HCT116 (cell line): Measurements from ENCODE around the gene ANKRD6.

ENCODE experiments used
- ATF3 ChIP-seq: IDR thresholded peaks from 2 replicates; pipeline ENCODE4 v1.6.1; 2012
- CTCF ChIP-seq, 3 experiments: fragments of 200-600 bp in 1 of 3; sonication (generic) in 1 of 3; IDR thresholded peaks in 2 of 3; conservative IDR thresholded peaks in 1 of 3; 2 replicates each; pipeline ENCODE4 v1.5.1; 2012 to 2017; ENCODE audit warnings: low read depth in 2 of 3, low read length in 2 of 3, antibody characterized with exemption in 1 of 3, borderline replicate concordance in 1 of 3, control low read depth in 1 of 3, mild to moderate bottlenecking in 1 of 3, mixed read lengths in 1 of 3, mixed run types in 1 of 3, moderate library complexity in 1 of 3; ENCODE audit not compliant: insufficient read depth in 1 of 3
- EZH2 ChIP-seq: fragments of 200-600 bp; sonication (generic); IDR thresholded peaks from 2 replicates; pipeline ENCODE4 v1.6.1; 2017; ENCODE audit warnings: antibody characterized with exemption, mixed run types
- JUND ChIP-seq: IDR thresholded peaks from 2 replicates; pipeline ENCODE4 v1.6.1; 2012
- POLR2A ChIP-seq: IDR thresholded peaks from 2 replicates; pipeline ENCODE4 v1.7.0; 2011; ENCODE audit warnings: borderline replicate concordance; ENCODE audit not compliant: insufficient read depth, insufficient read length; ENCODE audit errors: extremely low read depth
- RAD21 ChIP-seq: IDR thresholded peaks from 2 replicates; pipeline ENCODE4 v1.6.1; 2012; ENCODE audit warnings: low read depth, mild to moderate bottlenecking
- REST ChIP-seq: IDR thresholded peaks from 2 replicates; pipeline ENCODE4 v1.6.1; 2012; ENCODE audit warnings: low read depth
- ZBTB33 ChIP-seq: IDR thresholded peaks from 2 replicates; pipeline ENCODE4 v1.6.1; 2011; ENCODE audit warnings: mild to moderate bottlenecking, low read length, moderate library complexity; ENCODE audit not compliant: insufficient replicate concordance; ENCODE audit errors: extremely low read depth
- ZFX ChIP-seq: fragments of 450-650 bp; IDR thresholded peaks from 2 replicates; pipeline ENCODE4 v1.6.1; 2017
- ZNF274 ChIP-seq: fragments of 200-500 bp; sonication (Bioruptor generic); IDR thresholded peaks from 2 replicates; pipeline ENCODE4 v1.6.1; 2014; ENCODE audit warnings: mild to moderate bottlenecking, low read depth, low read length, inconsistent platforms

GRCh38 chr6:89602166-89602565 is 169.2 kb downstream of the ANKRD6 start:
- TF ChIP-seq CTCF (IDR thresholded peaks at IDR 0.05 in 2 of 3, conservative IDR thresholded peaks at IDR 0.05 in 1 of 3; ENCODE audit: borderline replicate concordance in 1 of 3, insufficient read depth in 1 of 3, low read depth in 2 of 3, low read length in 2 of 3) (no peak), EZH2 (no peak), POLR2A (no peak), ZFX (no peak), RAD21 (no peak), ZNF274 (no peak), ZBTB33 (no peak), JUND (no peak), REST (no peak), ATF3 (no peak)
